ENCODE measurements around the gene KIF26A.
"Not testable (repeated sequence)": the region's sequence is repeated elsewhere in the genome, so short reads cannot be mapped to it uniquely, and the experiment has no call there.

Gene KIF26A

DNA sequence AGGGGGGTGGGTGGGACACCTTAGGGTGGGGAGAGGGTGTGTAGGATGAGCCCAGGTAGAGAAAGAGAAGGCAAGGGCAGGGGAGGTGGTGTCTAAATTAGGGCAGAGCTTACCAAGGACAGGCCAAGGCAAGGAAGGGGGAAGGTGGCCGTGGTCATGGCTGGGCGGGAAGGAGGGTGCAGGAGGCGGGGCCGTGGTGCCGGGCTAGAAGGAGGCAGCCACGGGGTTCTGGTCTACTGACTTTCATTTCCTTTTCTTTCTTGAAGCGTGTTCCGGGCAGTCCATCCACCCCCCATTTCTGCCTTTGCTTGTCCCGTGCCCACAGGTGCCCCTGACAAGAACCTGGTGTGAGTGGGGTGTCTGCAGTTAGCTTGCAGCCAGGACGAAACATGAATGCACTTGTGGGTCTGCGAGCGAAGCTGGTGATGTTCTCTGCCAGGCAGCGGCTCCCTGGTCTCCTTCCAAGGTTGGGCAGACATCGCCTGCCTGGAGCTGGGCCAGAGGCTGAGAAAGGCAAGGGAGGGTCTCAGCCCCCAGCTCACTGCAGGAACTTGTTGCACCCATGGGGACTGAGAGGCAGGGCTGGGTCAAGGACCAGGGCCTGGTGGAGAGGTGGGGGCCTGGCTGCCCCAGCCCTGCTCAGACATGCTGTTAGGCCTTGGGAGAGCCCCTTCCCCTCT lies 58.2 kb downstream of the KIF26A start:
- no peak for DNase-seq

DNA sequence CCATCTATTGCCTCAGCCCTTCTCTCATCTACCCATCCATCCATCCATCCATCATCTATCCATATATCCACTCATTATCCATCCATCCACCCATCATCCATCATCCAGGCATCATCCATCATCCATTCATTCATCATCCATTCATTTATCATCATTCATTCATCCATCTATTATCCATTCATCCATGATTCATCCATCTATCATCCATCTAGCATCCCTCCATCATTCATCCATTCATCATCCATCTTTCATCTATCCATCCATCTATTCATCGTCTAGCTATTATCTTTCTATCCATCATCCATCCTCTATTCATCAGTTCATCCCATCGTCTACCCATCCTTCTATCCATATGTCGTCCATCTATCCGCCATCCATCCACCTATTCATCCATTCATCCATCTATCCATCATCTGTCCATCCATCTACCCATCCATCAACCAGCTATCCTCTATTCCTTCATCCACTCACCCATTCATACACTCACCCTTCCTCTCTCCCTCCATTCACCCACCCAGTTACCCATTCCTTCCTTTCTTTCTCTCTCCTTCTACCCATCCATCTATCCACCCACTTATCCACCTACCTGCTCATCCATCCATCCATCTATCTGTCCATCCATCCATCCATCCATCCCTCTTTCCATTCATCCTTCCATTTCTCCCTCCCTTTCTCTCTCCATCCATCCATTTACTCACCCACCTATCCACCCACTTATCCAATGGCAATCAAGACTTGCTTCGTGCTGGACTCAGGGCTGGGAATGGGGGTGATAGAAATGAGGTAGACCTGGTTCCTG lies 59.3 kb downstream of the KIF26A start:
- no peak for DNase-seq

DNA sequence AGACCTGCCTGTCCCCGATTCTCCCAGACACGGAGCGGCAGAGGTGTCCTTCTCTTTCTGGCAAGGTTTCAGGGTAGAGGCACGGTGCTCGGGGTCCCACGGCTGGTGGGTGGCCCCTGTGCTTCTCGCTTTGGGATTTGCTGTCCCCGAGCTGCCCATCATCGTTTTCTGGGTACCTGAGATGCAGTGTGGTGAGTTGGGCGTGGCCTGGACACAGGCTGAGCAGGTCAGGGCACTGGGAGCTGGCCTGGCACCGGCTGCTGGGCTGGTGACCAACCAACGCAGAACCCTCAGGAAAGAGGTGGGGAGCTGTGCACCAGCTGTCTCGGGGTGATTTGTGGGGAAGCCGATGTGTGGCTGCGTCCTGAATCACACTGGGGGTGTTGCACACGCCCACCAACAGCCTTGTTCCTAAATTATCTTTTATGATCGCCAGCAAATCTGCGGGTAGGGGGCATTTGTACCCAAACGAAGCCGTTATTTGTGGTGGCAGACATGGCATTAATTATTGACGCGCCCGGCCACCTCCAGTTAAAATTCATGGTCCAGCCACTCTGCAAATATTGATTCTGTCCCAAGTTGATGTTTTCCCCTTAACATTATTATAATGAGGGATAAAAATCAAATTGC lies 61.0 kb downstream of the KIF26A start:
- DNase-seq: no peak

DNA sequence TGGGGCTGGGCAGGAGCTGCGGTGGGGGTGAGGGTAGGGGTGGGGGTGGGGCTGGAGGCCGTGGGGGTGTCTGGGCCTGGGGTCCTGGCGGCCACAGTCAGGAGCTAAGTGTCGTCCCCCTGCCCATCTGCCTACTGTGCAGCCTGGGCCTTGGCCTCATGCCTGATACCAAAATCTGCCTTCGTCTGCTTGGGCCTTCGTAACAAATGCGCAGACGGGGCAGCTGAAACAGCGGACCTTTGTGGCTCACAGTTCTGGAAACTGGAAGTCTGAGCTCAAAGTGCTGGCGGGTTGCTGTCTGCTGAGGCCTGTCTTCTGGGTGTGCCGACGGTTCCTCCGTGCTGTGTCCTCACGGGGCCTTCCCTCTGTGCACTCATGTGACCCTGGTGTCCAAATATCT lies 61.7 kb downstream of the KIF26A start:
- DNase-seq: no peak

DNA sequence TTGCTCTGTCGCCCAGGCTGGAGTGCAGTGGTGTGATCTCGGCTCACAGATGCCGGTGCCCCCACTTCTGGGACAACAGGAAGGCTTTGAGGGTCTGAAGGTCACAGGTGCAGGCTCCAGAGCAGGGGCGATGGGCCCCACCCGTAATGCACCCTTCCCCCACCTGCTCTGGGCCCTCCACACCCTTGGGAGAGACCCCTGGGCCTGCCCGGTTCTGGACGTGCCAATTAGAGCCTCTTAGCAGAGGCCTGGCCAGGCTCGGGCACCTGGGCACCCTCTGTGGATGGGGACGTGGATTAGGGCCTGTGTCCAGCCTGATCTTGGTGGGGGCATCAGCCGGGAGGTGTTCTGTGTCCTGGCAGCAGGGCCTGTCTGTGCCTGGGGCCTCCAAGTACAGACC lies 62.2 kb downstream of the KIF26A start:
- DNase-seq: no peak

DNA sequence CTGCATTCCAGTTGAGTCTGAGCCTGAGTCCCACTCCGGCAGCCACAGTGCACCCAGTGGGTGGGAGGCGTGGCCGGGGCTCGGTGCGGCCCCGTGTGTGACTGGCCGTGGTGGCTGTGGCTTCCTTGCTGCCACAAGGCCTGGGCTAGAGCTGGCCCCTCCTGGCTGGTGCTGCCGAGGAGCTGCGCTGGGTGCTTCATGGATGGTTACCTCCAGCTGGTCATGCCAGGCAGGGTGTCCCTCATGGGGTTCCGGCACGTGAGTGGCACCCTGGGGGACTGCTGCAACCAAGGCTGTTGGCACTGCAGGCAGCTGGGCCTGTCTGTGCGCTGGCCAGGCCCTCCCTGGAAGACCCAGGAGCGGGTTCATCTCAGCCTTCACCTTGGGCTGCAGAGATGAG lies 62.7 kb downstream of the KIF26A start:
- no peak for DNase-seq

DNA sequence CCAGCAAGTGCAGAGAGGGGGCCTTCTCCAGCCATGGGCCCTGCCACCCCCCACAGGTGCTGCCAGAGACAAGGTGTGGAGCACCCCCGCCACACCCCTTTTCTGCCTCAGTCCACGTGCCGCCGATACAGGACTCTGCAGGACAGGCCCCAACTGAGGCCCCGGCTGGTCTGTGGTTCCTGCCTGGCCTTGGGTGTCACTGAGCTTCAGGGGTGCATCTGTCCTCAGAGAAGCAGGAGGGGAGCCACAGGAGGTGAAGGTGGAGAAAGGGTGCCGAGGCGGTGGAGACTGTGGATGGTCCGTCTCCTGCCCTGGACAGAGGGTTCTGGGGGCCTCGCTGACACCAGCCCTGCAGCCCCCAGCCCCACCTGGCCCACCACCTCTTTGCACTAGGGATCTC lies 63.1 kb downstream of the KIF26A start:
- no peak for DNase-seq

DNA sequence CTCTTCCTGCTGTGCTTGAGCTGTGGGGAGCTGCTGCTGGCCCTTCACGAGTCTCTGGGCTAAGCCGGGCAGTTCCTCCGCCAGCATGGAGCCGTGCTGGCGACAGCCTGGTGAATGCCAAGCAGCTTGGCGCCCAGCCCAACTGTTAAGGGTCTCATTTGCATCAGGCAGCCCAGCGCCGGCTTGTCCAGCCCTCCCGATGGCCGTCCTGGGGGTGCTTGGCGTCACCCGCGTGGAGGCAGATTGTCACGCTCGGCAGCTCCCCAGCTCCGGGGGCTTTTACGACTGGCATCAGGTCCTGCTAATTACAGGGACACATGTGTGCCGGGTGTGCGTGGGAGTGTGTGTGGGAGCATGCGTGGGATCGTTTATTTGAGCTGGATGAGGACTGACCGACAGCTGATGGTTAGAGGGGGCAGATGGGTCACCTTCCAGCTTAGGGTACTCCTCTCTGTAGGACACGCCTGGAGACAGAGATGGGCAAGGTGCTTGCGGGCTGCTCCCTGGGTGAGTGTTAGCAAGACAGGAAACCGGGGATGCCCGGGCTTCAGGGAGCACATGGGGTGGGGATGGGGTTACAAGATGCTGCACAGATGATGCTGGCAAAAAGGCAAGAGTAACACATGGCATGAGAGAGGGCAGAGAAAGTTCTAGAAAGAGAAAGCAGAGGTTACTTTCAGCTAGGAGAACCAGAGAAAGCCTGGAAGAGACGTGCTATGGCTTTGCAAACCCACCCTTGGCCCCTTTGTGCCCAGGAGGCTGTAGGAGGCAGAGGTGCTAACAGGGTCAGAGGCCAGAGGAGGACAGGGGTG lies 64.1 kb downstream of the KIF26A start:
- no peak for DNase-seq

DNA sequence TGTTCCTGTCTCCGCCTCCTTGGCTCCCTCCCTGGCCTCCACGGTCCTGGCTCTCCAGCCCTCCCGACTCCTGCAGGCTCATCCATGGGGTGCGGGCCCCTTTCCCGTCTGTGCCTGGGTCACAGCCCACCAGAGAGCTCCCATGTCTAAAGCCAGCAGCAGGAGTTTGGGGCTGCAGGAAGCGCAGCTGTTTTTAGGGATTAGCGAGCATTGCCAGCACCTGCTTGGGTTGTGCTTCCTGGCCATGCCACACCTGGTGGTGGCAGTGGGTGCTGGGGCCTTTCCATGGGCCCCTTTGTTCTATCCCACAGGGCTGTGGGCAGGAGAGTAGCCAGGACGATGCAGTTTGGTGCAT lies 64.7 kb downstream of the KIF26A start:
- DNase-seq: no peak

DNA sequence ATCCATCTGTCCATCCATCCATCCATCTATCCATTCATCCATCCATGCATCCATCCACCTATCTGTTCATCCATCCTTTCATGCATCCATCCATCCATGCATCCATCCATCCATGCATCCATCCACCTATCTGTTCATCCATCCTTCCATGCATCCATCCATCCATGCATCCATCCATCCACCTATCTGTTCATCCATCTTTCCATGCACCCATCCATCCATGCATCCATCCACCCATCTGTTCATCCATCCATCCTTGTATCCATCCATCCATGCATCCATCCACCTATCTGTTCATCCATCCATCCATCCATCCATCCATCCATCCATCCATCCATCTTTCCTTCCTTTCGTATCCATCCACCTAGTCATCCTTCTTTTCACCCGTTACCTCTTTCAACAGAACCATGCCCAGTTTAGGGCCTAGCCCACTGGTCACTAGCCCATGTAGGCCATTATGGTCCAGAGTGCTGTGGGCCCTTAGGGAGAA lies 66.3 kb downstream of the KIF26A start:
- no peak for DNase-seq

DNA sequence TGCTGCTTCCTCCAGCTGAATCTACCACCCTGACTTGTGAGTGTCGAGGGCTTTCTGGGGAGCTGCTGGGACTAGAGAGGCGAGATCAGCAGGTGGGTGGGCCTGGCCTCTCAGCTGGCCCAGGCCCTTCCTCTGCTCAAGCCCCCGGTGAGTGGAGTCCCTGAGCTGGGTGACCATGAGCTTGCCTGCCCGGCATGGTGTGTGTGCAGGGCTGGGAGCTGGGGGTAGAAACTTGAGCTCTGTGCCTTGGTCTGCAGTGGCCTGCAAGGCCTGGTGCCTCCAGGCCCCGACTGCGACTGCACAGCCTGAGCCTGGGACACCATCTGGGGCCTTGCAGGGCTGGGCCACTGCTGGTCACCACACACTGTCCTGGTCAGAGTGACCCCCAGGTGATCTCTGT lies 67.4 kb downstream of the KIF26A start:
- DNase-seq: no peak

DNA sequence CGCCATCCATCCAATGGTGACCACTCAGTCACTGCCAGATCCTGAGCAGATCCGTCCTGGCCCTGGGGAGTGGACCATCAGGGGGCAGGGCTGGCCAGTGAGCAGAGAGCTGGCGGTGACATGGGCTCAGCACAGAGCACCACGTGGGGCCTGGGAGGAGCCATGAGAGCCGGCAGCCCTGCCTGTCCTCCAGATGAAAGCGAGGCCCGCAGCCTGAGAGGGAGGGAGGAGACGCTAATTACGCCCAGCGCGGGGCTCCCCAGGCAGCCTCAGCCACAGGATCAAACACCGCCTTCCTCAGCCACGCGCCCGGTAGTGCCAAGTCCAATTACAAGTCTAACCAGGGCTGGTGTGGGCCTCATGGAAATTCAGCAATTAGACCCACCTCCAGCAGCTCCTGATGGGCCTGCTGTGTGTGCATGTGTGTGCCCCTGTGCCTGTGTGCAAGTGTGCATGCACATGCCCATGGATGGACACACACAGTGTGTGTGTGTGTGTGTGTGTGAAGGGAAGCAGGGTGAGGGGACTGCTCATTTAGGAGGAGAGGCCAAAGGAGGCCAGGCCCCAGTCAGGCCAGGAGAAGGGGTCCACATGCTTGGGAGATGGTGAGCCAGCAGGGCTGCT lies 68.0 kb downstream of the KIF26A start:
- no peak for DNase-seq

DNA sequence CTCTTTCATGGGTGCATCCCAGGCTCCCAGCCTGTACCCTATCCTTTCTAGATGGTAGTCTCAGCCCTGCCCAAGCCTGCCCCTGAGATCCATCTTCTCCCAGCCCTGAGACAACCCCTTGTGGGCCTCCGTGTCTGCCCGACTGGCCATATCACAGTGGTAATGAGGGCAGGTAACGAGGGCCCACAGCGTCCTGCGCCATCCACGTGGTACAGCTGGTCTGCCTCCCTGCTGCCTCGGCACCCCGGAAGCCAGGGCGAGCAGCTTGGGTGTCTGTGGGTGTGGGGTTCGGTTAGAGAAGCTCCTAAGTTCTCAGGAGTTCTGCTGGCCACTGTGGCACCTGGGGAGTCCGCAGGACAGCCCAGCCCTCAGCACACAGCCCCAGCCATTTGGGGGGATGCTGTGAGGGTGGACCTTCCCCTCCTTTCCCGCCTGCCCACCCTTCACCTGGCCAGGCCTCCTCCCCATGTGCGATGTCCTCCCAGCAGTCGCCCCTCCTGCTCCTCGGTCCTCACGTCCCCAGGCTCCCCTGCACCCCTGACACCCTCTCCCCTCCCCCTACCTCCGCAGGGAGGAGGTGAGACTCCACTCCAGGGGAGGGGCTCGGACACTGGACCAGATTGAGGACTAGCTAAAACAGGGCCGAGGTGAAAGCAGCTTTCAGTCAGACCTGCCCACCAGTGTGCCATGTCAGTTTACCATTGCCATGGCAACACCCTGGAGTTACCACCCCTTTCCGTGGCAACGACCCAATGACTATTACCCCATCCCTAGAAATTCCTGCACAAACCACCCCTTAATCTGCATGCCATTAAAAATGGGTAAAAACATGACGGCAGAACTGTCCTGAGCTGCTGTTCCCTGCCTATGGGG lies 69.0 kb downstream of the KIF26A start:
- DNase-seq: no peak

DNA sequence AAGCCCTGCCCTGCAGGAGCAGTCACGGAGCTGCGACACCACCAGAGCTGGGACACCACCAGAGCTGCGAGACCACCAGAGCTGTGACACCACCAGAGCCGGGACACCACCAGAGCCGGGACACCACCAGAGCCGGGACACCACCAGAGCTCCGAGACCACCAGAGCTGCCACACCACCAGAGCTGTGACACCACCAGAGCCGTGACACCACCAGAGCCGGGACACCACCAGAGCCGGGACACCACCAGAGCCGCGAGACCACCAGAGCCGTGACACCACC lies 69.6 kb downstream of the KIF26A start:
- not testable (repeated sequence) for DNase-seq

DNA sequence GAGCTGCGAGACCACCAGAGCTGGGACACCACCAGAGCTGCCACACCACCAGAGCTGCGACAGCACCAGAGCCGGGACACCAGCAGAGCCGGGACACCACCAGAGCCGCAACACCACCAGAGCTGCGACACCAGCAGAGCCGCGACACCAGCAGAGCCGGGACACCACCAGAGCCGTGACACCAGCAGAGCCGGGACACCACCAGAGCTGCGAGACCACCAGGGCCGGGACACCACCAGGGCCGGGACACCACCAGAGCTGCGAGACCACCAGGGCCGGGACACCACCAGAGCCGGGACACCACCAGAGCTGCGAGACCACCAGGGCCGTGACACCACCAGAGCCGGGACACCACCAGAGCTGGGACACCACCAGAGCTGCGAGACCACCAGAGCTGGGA lies 69.9 kb downstream of the KIF26A start:
- not testable (repeated sequence) for DNase-seq

DNA sequence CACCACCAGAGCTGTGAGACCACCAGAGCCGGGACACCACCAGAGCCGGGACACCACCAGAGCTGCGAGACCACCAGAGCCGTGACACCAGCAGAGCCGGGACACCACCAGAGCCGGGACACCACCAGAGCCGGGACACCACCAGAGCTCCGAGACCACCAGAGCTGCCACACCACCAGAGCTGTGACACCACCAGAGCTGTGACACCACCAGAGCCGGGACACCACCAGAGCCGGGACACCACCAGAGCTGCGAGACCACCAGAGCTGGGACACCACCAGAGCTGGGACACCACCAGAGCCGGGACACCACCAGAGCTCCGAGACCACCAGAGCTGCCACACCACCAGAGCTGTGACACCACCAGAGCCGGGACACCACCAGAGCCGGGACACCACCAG lies 70.7 kb downstream of the KIF26A start:
- not testable (repeated sequence) for DNase-seq

DNA sequence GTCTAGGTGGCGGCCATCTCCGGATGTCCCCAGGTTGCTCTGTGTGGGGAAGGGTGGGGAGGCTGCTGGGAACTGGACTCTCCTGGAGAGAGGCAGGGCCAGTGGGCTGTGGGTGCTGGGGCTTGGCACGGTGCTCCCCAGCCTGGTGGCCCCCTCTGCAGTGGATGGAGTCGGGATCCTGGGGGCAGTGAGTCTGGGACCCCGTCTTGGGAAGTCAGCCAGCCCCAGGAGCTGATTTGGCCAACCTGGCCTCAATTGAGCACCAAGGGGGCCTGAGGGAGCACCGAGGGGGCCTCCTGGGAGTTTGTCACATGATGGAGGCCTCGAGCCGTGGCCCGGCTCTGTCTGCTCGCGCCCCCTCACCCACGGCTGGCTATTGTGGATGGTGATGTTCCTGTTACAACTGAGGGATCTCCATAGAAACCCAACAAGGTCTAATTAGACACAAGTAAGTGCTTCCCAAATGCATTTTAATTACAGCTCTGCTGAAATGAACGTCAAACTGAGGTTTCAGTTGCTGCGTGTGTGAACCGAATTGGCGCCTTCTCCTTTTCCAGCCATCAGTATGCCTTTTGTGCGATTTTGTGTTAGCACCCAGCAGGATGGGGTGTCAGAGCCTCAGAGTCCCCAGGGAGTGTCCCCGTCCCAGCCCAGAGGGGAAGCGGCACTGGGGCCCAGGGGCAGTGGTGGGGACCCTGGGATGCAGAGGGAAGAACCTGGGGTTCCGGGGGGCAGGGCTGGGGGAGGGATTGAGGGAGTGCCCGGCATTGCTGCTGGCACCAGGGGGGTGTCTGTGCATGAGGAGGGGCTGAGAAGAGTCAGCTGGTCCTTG lies 71.8 kb downstream of the KIF26A start:
- DNase-seq: no peak

DNA sequence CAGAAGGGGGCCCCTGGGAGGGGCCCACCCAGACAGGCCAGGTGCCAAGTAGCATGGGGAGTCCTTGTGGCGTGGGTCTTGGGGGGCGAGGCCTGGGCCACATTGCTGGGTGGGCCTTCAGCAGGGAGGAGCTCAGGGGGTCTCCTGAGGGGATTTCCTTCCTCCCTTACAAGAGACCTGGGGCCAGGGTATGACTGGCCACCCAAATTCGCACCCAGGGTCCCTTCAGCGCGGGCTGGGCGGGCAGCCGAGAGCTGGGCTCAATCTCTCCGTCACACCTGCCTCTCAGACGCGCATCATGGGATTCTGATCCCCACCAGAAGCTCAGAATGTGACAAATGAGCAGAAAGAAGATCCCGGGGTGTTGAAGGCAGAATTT lies 72.4 kb downstream of the KIF26A start:
- DNase-seq: no peak

DNA sequence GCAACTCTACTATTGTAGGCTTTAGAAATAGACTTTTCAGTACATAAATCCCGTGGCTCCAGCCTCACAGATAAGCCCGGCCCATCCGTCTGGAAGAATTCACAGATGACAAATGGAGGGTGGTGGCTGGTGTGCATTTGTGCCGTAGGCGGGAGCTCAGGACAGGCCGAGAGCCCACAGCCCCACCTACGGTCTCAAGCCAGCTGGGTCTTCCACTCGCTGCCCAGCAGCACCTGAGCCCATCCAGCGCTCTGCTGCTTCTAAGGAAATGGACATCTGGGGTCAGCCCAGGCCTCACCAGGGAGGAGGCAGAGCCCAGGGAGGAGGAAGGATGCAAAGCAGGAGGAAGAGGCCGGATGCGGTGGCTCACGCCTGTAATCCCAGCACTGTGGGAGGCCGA lies 72.8 kb downstream of the KIF26A start:
- DNase-seq: no peak

DNA sequence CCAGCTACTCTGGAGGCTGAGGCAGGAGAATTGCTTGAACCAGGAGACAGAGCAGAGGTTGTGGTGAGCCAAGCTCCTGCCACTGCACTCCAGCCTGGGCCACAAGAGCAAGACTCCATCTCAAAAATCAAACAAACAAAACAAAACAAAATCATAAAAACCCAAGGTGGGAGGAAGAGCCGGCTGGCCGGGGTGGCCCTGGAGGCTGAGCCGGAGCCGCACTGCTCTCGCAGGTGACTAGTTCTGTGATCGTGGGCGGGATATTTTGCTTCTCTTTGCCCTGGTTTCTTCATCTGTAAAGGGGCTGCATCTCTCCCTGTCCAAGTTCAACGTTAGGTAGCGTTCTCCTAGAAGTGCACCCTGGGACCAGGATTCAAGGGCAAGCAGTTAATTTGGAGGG lies 73.4 kb downstream of the KIF26A start:
- no peak for DNase-seq

Data from 8988T (cell line).